GM21737 (cell line): Measurements from ENCODE around the gene CPN2.

Experiments used
- ATAC-seq: cut with Tn5 transposase; IDR thresholded peaks from one replicate; pipeline ENCODE4 v1.9.1; 2021; ENCODE audit warnings: mild to moderate bottlenecking, moderate library complexity; ENCODE audit not compliant: unreplicated experiment

The CPN2 gene

DNA sequence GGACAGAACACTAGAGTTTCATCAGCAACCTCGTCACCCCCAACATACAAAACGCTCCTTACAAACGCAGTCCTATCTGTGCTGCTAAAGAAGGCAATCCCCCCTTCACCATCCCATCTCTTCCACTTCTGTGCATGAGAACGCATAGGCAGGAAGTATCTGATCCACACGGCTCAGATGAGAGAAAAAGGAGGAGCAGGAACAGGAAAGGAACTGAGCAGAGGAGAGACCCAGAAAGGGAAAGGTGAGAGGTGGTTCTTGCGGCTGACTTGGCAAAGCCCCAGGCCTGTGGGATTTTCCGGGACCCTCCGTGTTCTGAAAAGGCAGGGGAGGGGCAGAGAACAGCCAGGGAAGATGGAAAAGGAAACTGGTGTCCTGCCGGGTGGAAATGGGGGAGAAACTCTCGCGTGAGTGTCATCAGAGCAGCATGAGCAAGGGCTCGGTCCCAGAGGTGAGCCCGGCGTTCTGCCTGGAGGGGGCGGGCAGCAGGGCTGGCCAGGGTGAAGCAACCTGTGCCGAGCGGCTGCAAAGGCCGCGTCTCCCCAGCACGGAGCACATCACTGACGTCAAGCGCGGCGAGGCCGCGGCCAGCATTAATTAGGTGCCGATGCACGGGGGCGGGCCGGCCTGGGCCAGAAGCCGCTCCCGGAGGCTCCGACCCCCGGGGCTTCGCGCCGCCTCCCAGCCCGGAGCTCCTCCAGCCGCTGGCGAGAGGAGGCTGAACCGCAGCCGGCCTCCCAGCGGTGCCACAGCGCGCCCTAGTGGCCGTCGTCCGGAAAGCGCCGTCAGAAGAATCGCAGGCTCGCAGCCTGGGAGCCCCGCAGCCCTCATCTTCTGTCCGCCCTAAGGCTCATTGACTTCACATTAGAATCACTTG, 35.8 kb downstream of the CPN2 start:
- peak; percentile 82 for ATAC-seq

DNA sequence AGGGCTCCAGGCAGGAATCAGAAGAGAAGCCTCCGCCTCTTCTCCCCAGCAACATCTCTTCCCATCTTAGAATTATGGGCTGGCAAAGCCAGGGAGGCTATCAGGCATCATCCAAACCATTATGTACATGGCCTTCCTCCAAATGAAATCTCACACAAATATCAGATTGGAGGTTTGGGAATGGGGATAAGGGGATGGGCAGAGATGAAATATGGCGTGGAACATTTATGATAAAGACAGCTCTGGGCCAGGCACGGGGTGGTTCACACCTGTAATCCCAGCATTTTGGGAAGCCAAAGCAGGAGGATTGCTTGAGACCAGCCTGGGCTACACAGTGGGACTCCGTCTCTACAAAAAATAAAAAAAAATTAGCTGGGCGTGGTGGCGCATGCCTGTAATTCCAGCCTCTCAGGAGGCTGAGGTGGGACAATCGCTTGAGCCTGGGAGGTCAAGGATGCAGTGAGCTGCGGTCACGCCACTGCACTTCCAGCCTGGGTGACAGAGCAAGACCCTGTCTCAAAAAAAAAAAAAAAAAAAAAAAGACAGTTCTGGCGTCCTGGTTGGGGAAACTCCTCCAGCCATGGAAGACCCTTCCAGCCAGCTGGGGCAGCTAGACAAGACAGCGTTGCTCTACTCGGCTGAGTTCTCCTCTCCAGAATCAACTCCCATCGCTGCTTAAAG, 36.6 kb downstream of the CPN2 start:
- no peak for ATAC-seq

DNA sequence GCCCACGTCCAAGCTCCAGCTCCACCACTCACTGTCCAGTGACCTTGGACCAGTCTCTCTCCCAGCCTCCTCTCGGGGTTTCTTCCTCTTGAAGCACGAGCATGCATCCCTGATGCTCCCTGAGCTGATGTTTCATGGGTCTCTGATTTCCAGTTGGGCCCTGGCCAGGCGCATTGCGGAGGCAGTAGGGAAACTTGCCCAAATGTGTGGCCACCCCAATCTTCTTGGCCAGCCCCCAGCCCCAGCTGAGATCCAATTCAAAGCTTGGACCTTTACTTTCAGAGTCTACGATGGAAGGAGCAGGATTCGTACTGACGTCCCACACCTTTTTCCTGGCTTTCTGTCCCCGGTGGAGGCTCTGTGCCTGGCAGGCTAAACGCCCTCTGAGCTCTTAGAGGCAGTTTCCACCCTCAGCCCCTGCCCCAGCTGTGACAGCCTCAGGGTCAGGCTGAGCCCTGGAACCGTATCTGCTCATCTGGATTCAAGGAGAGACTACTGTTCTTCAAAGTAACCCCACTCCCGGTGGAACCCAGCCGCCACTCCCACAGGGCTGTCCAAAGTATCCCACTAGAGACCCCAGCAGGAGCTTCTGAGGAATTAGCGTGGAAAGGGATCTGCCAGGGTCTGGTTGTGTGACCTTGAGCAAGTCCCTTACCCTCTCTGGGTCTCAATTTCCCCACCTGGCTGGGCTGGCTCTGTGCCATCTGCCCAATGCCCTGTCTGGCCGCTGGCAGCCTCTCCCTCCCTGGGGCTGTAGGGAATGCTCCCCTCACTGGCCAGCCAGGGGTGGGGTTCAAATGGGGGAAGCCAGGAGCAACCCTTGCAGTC, 37.4 kb downstream of the CPN2 start:
- ATAC-seq = no peak

DNA sequence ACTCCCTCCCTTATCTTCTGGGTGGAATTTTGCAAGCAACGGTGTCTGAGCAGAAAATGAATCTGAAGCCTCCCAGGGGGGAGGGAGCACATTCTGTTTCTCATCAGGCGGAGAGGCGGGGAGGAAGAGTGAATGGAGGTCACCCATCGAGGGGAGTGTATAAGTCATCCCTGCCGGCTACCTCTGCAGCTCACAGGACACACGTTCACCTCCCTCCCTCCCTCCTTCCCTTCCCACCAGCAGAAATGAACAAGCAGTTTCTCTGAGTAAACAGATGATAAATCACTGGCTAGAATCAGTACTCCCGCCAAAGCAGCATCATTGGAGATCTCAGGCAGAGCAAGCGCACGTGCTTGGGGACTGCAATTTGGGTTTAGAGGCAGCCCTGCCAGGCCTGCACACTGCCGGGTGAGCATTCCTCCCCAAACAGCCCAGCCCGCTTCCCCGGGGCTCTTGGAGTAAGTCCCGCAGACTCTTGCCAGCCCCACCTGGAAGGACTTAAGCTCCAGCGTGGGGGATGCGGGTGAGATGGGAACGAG, 38.3 kb downstream of the CPN2 start:
- no peak for ATAC-seq

- ATAC-seq = no peak
Observed at GRCh38 chr3:194312186-194312742, 38.9 kb downstream of the CPN2 start.

DNA sequence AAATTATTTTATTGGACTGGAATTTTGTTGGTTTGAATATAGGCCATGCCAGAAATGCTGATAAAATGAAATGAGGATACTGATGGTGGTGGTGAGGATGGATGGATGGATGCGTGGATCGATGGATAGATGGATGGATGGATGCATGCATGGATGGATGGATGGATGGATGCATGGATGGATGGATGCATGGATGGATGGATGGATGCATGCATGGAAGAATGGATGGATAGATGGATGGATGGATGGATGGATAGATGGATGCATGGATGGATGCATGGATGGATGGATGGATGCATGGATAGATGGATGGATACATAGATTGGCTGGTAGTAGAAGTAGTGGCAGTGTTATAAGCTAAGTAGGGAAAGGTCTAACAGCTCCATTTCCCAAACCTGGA, 40.1 kb downstream of the CPN2 start:
- ATAC-seq = no peak

- no peak for ATAC-seq
Observed at GRCh38 chr3:194310060-194310835, 40.9 kb downstream of the CPN2 start.

GRCh38 chr3:194308601-194309449, 42.3 kb downstream of the CPN2 start:
- ATAC-seq = no peak

DNA sequence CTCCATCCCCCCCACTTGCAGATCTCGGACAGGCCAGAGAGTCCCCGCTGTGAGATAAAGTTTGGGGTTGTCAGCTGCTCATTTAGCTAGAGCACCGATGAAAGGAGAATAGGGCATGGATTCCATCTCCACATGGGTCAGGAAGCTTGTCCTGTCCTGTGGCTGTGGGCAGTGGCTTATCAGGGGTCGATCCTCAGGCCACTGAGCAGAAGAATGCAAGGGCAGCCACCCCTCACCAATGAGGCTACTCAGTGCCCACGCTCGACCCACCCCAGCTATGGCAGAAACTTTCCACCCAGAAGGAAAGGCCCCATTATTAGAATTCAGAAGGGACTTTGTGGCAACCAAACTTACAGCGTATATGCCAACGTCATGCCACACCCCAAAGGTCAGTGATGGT, 43.3 kb downstream of the CPN2 start:
- ATAC-seq = no peak

DNA sequence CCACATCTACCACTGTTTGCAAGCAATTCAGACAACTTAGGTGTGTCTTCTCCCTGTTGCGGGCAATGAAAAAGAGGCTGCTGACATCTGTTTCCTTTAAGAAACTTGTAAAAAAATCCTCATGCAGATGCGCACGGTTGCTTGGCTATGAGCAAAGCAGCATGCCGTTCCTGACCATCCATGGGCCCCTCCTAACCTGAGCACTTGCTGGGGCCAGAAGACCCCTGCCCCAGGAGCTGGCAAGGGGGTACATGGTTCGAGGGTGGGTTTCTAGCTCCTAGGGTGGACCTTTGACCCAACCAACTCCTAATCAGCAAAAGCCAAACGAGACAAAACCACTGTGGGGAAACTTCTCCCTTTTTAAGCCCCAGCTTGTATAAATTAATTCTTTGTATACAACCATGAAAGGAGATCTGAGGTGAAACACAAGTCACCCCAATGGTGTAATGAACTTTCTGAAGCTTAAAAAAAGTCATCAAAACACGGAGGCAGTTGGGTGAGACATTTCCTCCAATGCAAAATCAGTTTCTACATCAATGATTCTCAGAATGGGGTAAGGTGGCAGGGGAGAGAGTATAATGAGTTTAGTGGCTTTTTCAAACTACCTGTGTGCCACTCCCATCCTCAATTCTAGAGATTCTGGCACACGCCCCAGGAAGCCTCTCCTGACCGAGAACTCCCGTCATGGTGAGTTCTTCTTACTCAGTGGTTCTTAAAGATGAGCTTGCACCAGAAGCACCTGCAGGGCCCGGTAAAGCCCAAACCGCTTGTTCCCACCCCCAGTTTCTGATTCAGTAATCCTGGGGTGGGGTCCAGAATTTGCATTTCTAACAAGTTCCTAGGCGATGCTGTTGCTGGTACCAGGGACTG, 44.1 kb downstream of the CPN2 start:
- peak; percentile 51 for ATAC-seq

- ATAC-seq = peak; percentile 46
Observed at GRCh38 chr3:194306109-194306686, 44.9 kb downstream of the CPN2 start.

DNA sequence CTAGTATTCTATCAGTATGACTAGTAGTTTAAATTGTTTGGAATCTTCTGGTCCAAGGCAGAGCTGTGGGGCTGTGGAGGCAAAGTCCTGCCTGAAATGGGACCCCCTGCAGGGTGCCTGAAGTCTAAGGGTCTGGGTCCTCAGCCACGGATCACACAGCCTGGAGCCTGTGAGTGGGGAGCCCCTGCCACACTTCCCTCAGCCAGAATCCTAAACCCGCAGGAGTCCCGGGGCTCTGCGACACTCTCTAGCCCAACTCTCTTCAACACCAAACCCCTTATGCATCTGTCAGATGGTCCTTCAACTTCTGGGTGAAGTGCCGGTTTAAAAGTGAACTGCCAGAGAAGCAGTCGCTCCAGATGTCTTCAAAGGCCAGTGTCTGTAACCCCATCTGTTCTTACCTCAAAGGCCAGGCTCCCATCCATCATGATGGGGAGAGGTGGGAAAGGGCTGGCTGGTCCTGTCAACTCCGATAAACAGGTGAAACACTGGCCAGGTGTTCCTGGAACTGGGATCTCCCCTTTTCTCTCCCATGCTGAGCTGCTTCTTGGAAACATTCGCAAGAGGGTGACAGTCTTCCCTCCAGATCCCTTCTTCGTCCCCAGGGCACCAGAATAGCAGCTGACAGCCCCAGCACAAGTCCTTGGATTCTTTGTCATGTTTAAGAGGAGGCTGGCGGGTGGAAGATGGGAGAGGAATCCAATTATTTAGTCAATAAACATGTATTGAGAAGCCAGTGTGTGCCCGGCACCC, 45.6 kb downstream of the CPN2 start:
- no peak for ATAC-seq

DNA sequence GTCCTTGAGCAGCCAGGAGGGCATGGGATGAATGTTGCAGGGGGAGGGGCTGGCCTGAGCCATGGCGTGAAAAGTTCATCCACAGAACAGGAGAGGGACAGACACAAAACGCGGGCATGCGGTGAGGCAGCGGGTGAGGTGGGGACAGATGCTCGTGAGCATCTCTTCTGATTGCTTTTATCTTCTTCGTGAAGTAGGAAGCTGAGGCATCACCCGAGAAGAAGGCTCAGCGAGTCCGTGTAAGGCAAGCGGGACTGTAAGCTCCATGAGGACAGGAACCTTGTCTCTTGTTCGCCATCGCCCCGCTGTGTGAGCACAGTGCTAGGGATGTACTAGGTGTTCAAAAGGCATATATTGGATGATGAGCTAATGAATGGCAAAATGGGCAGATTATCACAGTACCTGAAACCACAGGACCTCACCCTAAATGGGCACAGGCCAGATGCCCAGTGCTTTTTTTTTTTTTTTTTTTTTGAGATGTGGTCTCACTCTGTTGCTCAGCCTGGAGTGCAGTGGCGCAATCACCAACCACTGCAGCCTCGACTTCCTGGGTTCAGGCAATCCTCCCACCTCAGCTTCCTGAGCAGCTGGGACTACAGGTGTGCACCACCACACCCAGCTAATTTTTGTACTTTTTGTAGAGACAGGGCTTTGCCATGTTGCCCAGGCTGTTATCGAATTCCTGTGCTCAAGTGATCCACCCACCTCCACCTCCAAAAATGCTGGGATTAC, 46.8 kb downstream of the CPN2 start:
- ATAC-seq = no peak

DNA sequence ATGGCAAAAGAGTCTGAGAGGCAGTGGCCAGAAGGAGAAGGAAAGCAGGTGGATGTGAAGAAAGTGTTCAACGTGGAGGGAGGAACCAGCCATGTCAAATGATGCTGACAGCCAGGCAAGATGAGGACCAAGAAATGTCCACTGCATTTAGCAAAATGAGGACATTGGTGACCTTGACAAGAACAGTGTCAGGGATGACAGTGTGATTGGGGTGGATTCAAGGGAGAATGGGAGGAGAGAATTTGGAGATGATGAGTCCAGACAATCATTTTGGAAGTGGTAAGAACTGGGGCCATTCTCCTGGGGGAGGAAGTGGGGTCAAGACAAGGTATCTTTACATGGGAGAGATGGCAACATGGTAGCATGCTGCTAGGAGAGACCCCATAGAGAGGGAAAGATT, 47.4 kb downstream of the CPN2 start:
- ATAC-seq = no peak

DNA sequence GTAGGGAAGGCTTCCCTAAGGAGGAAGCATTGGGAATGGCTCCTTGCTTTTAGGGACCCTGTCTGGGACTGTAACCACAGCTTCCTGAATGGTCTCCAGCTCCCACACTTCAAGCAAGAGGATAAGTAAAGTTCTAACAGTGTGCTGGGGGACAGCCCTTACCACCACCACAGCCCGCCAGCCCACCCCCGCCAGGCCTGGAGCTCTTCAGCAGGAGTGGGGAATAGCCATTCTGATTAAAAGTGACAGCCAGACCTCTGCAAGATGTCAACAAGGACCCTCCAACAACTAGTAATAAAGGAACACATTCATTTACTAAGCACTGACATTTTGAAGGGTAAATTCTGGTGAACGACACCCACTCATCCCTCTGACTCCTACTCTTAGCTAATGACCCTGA, 49.4 kb downstream of the CPN2 start:
- ATAC-seq = no peak

GRCh38 chr3:194300936-194301335, 50.2 kb downstream of the CPN2 start:
- no peak for ATAC-seq

- no peak for ATAC-seq
Observed at GRCh38 chr3:194300382-194300758, 50.8 kb downstream of the CPN2 start.
